Measurements from ENCODE around the gene MMP14. TPM values are rescaled to one million over a fixed set of nuclear protein-coding genes. Genes with fewer than 3 reads are reported as not detected.

MMP14 gene
- total and polyA plus RNA-seq, 2 of the 13 experiments (the other 11 are each of a cell fraction or from before 2014, with no cell fraction given), result 5.2 to 9.8 TPM

DNA sequence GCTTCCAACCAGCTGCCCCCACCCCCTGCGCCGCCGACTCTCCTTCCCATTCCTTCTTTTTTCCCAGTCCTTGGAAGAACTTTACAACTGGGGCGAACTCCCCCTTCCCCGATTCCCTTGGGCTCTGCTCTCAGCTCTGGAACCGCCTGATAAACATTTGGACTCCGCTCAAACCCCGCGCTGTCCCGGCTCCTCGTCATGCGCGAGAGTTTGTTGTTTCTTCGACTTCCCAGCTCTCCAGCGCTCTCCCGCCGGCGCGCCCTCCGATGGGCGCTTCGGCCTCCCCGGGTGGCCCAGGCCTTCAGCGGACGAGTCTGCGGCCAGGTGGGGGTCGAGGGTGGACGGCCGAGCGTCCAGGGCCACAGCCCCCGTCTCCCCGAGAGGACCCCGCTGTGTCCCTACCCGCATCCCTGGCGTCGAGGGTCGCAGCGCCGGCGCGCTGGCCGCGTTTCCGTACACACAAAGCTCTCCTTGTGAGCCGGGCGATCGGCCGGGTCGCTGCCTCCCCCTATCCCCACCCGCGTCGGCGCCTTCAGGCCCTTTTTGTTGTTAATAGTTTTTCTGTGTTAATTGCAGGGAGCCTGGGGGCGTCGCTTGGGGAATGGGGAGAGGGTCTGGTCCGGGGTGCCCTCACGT lies 847 bp downstream of the MMP14 start (continued):
- TF ChIP-seq, protein P1, sequence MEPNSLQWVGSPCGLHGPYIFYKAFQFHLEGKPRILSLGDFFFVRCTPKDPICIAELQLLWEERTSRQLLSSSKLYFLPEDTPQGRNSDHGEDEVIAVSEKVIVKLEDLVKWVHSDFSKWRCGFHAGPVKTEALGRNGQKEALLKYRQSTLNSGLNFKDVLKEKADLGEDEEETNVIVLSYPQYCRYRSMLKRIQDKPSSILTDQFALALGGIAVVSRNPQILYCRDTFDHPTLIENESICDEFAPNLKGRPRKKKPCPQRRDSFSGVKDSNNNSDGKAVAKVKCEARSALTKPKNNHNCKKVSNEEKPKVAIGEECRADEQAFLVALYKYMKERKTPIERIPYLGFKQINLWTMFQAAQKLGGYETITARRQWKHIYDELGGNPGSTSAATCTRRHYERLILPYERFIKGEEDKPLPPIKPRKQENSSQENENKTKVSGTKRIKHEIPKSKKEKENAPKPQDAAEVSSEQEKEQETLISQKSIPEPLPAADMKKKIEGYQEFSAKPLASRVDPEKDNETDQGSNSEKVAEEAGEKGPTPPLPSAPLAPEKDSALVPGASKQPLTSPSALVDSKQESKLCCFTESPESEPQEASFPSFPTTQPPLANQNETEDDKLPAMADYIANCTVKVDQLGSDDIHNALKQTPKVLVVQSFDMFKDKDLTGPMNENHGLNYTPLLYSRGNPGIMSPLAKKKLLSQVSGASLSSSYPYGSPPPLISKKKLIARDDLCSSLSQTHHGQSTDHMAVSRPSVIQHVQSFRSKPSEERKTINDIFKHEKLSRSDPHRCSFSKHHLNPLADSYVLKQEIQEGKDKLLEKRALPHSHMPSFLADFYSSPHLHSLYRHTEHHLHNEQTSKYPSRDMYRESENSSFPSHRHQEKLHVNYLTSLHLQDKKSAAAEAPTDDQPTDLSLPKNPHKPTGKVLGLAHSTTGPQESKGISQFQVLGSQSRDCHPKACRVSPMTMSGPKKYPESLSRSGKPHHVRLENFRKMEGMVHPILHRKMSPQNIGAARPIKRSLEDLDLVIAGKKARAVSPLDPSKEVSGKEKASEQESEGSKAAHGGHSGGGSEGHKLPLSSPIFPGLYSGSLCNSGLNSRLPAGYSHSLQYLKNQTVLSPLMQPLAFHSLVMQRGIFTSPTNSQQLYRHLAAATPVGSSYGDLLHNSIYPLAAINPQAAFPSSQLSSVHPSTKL (CRISPR knock-in tag; IDR thresholded peaks at IDR 0.05), result peak; percentile 54; the same call in 1 of the 2 replicates
- TF ChIP-seq, protein P2, sequence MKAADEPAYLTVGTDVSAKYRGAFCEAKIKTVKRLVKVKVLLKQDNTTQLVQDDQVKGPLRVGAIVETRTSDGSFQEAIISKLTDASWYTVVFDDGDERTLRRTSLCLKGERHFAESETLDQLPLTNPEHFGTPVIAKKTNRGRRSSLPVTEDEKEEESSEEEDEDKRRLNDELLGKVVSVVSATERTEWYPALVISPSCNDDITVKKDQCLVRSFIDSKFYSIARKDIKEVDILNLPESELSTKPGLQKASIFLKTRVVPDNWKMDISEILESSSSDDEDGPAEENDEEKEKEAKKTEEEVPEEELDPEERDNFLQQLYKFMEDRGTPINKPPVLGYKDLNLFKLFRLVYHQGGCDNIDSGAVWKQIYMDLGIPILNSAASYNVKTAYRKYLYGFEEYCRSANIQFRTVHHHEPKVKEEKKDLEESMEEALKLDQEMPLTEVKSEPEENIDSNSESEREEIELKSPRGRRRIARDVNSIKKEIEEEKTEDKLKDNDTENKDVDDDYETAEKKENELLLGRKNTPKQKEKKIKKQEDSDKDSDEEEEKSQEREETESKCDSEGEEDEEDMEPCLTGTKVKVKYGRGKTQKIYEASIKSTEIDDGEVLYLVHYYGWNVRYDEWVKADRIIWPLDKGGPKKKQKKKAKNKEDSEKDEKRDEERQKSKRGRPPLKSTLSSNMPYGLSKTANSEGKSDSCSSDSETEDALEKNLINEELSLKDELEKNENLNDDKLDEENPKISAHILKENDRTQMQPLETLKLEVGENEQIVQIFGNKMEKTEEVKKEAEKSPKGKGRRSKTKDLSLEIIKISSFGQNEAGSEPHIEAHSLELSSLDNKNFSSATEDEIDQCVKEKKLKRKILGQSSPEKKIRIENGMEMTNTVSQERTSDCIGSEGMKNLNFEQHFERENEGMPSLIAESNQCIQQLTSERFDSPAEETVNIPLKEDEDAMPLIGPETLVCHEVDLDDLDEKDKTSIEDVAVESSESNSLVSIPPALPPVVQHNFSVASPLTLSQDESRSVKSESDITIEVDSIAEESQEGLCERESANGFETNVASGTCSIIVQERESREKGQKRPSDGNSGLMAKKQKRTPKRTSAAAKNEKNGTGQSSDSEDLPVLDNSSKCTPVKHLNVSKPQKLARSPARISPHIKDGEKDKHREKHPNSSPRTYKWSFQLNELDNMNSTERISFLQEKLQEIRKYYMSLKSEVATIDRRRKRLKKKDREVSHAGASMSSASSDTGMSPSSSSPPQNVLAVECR (CRISPR knock-in tag; IDR thresholded peaks at IDR 0.05; ENCODE audit: borderline replicate concordance), result peak; percentile 62; the same call in 1 of the 2 replicates
- TF ChIP-seq, protein P3, sequence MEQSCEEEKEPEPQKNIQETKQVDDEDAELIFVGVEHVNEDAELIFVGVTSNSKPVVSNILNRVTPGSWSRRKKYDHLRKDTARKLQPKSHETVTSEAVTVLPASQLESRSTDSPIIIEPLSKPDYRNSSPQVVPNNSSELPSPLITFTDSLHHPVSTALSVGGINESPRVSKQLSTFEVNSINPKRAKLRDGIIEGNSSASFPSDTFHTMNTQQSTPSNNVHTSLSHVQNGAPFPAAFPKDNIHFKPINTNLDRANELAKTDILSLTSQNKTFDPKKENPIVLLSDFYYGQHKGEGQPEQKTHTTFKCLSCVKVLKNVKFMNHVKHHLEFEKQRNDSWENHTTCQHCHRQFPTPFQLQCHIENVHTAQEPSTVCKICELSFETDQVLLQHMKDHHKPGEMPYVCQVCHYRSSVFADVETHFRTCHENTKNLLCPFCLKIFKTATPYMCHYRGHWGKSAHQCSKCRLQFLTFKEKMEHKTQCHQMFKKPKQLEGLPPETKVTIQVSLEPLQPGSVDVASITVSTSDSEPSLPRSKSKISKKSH (CRISPR knock-in tag; IDR thresholded peaks at IDR 0.05; ENCODE audit: borderline replicate concordance), result peak; percentile 94; the same call in 1 of the 2 replicates
- TF ChIP-seq MXD4 (CRISPR knock-in tag; IDR thresholded peaks at IDR 0.05) (peak; percentile 68), KLF11 (CRISPR knock-in tag; IDR thresholded peaks at IDR 0.05) (0 out of 2 replicates have a peak, but pooled peaks have one; percentile 27), ZNF614 (CRISPR knock-in tag; IDR thresholded peaks at IDR 0.05; ENCODE audit: borderline replicate concordance) (peak; percentile 16; the same call in 1 of the 2 replicates), FOXO1 (CRISPR knock-in tag; IDR thresholded peaks at IDR 0.05) (peak; percentile 70), ZNF317 (CRISPR knock-in tag; IDR thresholded peaks at IDR 0.05) (0 out of 2 replicates have a peak, but pooled peaks have one; percentile 48), PPARG (CRISPR knock-in tag; conservative IDR thresholded peaks at IDR 0.05) (peak; percentile 48), ZNF460 (CRISPR knock-in tag; IDR thresholded peaks at IDR 0.05; ENCODE audit: borderline replicate concordance) (no peak), ZNF30 (CRISPR knock-in tag; IDR thresholded peaks at IDR 0.05) (peak; percentile 32; the same call in 1 of the 2 replicates), ZBTB21 (CRISPR knock-in tag; IDR thresholded peaks at IDR 0.05) (no peak), ZNF563 (CRISPR knock-in tag; IDR thresholded peaks at IDR 0.05) (peak; percentile 92), ZNF720 (CRISPR knock-in tag; IDR thresholded peaks at IDR 0.05) (0 out of 2 replicates have a peak, but pooled peaks have one; percentile 43), BORCS8-MEF2B (CRISPR knock-in tag; IDR thresholded peaks at IDR 0.05) (peak; percentile 87), ZNF83 (CRISPR knock-in tag; IDR thresholded peaks at IDR 0.05; ENCODE audit: borderline replicate concordance) (peak; percentile 70; the same call in 1 of the 2 replicates), PITX1 (CRISPR knock-in tag; IDR thresholded peaks at IDR 0.05) (peak; percentile 45; the same call in 1 of the 2 replicates), GATAD1 (CRISPR knock-in tag; IDR thresholded peaks at IDR 0.05) (peak; percentile 28; the same call in 1 of the 2 replicates)
- TF ChIP-seq, protein P4, sequence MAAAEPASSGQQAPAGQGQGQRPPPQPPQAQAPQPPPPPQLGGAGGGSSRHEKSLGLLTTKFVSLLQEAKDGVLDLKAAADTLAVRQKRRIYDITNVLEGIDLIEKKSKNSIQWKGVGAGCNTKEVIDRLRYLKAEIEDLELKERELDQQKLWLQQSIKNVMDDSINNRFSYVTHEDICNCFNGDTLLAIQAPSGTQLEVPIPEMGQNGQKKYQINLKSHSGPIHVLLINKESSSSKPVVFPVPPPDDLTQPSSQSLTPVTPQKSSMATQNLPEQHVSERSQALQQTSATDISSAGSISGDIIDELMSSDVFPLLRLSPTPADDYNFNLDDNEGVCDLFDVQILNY (CRISPR knock-in tag; conservative IDR thresholded peaks at IDR 0.05), result 0 out of 2 replicates have a peak, but pooled peaks have one; percentile 54
